ENCODE data around the gene DSG2.

DNA sequence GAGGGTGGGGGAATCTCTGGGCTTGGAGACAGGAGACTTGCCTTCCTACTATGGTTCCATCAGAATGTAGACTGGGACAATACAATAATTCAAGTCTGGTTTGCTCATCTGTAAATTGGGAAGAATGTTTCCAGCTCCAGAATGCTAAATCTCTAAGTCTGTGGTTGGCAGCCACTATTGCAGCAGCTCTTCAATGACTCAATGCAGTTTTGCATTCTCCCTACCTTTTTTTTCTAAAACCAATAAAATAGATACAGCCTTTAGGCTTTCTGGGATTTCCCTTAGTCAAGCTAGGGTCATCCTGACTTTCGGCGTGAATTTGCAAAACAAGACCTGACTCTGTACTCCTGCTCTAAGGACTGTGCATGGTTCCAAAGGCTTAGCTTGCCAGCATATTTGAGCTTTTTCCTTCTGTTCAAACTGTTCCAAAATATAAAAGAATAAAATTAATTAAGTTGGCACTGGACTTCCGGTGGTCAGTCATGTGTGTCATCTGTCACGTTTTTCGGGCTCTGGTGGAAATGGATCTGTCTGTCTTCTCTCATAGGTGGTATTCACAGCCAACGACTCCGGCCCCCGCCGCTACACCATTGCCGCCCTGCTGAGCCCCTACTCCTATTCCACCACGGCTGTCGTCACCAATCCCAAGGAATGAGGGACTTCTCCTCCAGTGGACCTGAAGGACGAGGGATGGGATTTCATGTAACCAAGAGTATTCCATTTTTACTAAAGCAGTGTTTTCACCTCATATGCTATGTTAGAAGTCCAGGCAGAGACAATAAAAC lies 100.2 kb downstream of the DSG2 start:
- TF ChIP-seq, protein P1, sequence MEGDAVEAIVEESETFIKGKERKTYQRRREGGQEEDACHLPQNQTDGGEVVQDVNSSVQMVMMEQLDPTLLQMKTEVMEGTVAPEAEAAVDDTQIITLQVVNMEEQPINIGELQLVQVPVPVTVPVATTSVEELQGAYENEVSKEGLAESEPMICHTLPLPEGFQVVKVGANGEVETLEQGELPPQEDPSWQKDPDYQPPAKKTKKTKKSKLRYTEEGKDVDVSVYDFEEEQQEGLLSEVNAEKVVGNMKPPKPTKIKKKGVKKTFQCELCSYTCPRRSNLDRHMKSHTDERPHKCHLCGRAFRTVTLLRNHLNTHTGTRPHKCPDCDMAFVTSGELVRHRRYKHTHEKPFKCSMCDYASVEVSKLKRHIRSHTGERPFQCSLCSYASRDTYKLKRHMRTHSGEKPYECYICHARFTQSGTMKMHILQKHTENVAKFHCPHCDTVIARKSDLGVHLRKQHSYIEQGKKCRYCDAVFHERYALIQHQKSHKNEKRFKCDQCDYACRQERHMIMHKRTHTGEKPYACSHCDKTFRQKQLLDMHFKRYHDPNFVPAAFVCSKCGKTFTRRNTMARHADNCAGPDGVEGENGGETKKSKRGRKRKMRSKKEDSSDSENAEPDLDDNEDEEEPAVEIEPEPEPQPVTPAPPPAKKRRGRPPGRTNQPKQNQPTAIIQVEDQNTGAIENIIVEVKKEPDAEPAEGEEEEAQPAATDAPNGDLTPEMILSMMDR (IDR thresholded peaks at IDR 0.05; ENCODE audit: low read depth, low read length), result no peak
- TF ChIP-seq, protein P2, sequence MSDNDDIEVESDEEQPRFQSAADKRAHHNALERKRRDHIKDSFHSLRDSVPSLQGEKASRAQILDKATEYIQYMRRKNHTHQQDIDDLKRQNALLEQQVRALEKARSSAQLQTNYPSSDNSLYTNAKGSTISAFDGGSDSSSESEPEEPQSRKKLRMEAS (IDR thresholded peaks at IDR 0.05; ENCODE audit: low read depth, low read length), result no peak

Data from NB4 (cell line).